Measurements from ENCODE around the gene C19orf73.

DNA sequence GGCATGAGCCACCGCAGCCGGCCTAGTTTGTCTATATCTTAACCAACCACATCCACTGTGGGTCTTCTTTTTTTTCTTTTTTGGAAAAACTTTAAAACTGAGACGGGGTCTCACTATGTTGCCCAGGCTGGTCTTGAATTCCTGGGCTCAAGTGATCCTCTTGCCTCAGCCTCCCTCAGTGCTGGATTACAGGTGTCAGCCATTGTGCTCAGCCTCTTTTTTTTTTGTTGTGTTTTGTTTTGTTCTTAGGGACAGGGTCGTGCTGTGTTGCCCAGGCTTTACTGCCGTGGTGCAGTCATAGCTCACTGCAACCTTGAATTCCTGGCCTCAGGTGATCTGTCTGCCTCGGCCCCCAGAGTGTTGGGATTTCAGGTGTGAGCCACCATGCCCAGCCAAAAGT lies 26.3 kb downstream of the C19orf73 start:
- TF ChIP-seq CTCF (conservative IDR thresholded peaks at IDR 0.05; ENCODE audit: low read length) (no peak), EZH2phosphoT487 (IDR thresholded peaks at IDR 0.05; ENCODE audit: borderline replicate concordance) (no peak)

All from Loucy (cell line).